HEK293 (cell line): ENCODE data around the gene PTPRJ.

ENCODE experiments used
- ATF2 ChIP-seq: fragments of 450-650 bp; formaldehyde crosslinking; IDR thresholded peaks from 2 replicates; pipeline ENCODE4 v1.5.1; 2016; ENCODE audit warnings: missing biosample characterization, missing genetic modification characterization, low read depth
- GLIS2 ChIP-seq: fragments of 450-650 bp; formaldehyde crosslinking; IDR thresholded peaks from 2 replicates; pipeline ENCODE4 v1.5.1; 2016; ENCODE audit warnings: missing biosample characterization, missing genetic modification characterization
- HOXD13 ChIP-seq: sonication (generic); formaldehyde crosslinking; IDR thresholded peaks from 2 replicates; pipeline ENCODE4 v1.8.0; 2022; ENCODE audit warnings: missing genetic modification reagents, borderline replicate concordance
- IKZF3 ChIP-seq: fragments of 450-650 bp; IDR thresholded peaks from 2 replicates; pipeline ENCODE4 v1.5.0; 2018; ENCODE audit warnings: missing biosample characterization, mild to moderate bottlenecking, missing genetic modification characterization, moderate library complexity
- OSR2 ChIP-seq: fragments of 450-650 bp; formaldehyde crosslinking; IDR thresholded peaks from 2 replicates; pipeline ENCODE4 v1.5.1; 2016; ENCODE audit warnings: missing biosample characterization, missing genetic modification characterization
- PRDM10 ChIP-seq: fragments of 450-650 bp; formaldehyde crosslinking; IDR thresholded peaks from 2 replicates; pipeline ENCODE4 v1.5.1; 2016; ENCODE audit warnings: missing biosample characterization, missing genetic modification characterization
- ZBTB7A ChIP-seq: fragments of 450-650 bp; formaldehyde crosslinking; IDR thresholded peaks from 2 replicates; pipeline ENCODE4 v1.5.1; 2016; ENCODE audit warnings: low read depth, missing biosample characterization, missing genetic modification characterization
- ZNF138 ChIP-seq: fragments of 450-650 bp; formaldehyde crosslinking; IDR thresholded peaks from 2 replicates; pipeline ENCODE4 v1.5.1; 2016; ENCODE audit warnings: missing biosample characterization, missing genetic modification characterization, borderline replicate concordance
- ZNF274 ChIP-seq, 2 experiments: fragments of 200-500 bp in 1 of 2; fragments of 450-650 bp in 1 of 2; sonication (Bioruptor generic) in 1 of 2; formaldehyde crosslinking in 1 of 2; IDR thresholded peaks; 2 replicates each; pipeline versions ENCODE4 v1.5.1 to v1.6.1; 2014 to 2016; ENCODE audit warnings: borderline replicate concordance in 1 of 2, inconsistent platforms in 1 of 2, low read length in 1 of 2, missing biosample characterization in 1 of 2, missing genetic modification characterization in 1 of 2
- ZNF341 ChIP-seq: fragments of 450-650 bp; formaldehyde crosslinking; IDR thresholded peaks from 2 replicates; pipeline ENCODE4; 2016; ENCODE audit warnings: low read depth, missing biosample characterization, missing genetic modification characterization
- ZNF362 ChIP-seq: fragments of 450-650 bp; formaldehyde crosslinking; IDR thresholded peaks from 2 replicates; pipeline ENCODE4 v1.5.1; 2016; ENCODE audit warnings: missing biosample characterization, missing genetic modification characterization
- ZNF391 ChIP-seq: fragments of 450-650 bp; formaldehyde crosslinking; IDR thresholded peaks from 2 replicates; pipeline ENCODE4 v1.5.1; 2016; ENCODE audit warnings: low read depth, missing biosample characterization, missing genetic modification characterization, borderline replicate concordance
- ZNF639 ChIP-seq: fragments of 450-650 bp; formaldehyde crosslinking; IDR thresholded peaks from 2 replicates; pipeline ENCODE4 v1.5.1; 2016; ENCODE audit warnings: missing biosample characterization, missing genetic modification characterization
- TF ChIP-seq, protein P1 (sequence below): fragments of 450-650 bp; formaldehyde crosslinking; IDR thresholded peaks from 2 replicates; pipeline ENCODE4 v1.5.1; 2016; ENCODE audit warnings: missing biosample characterization, missing genetic modification characterization
- TF ChIP-seq, protein P2 (sequence below): fragments of 450-650 bp; formaldehyde crosslinking; IDR thresholded peaks from 2 replicates; pipeline ENCODE4 v1.5.1; 2016; ENCODE audit warnings: missing biosample characterization, missing genetic modification characterization

PTPRJ gene

GRCh38 chr11:48093323-48093722, 113.0 kb downstream of the PTPRJ start (continued):
- TF ChIP-seq ZNF362 (peak; percentile 79; the same call in 1 of the 2 replicates), IKZF3 (peak; percentile 89), OSR2 (tag by site-specific recombination) (no peak; the same call in 1 of the 2 replicates), HOXD13 (CRISPR knock-in tag) (no peak), PRDM10 (no peak), ZBTB7A (tag by site-specific recombination) (no peak), ZNF639 (tag by site-specific recombination) (no peak), ZNF391 (tag by site-specific recombination) (peak; percentile 52; the same call in 1 of the 2 replicates), ZNF138 (tag by site-specific recombination) (no peak), ATF2 (tag by site-specific recombination) (no peak), ZNF274 (IDR thresholded peaks at IDR 0.05; ENCODE audit: low read length) (no peak), ZNF274 (tag by site-specific recombination; IDR thresholded peaks at IDR 0.05; ENCODE audit: borderline replicate concordance) (no peak), ZNF341 (tag by site-specific recombination) (no peak), GLIS2 (tag by site-specific recombination) (no peak)
- TF ChIP-seq, protein P1, sequence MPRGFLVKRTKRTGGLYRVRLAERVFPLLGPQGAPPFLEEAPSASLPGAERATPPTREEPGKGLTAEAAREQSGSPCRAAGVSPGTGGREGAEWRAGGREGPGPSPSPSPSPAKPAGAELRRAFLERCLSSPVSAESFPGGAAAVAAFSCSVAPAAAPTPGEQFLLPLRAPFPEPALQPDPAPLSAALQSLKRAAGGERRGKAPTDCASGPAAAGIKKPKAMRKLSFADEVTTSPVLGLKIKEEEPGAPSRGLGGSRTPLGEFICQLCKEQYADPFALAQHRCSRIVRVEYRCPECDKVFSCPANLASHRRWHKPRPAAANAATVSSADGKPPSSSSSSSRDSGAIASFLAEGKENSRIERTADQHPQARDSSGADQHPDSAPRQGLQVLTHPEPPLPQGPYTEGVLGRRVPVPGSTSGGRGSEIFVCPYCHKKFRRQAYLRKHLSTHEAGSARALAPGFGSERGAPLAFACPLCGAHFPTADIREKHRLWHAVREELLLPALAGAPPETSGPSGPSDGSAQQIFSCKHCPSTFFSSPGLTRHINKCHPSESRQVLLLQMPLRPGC (tag by site-specific recombination): peak; percentile 56; the same call in 1 of the 2 replicates
- TF ChIP-seq, protein P2, sequence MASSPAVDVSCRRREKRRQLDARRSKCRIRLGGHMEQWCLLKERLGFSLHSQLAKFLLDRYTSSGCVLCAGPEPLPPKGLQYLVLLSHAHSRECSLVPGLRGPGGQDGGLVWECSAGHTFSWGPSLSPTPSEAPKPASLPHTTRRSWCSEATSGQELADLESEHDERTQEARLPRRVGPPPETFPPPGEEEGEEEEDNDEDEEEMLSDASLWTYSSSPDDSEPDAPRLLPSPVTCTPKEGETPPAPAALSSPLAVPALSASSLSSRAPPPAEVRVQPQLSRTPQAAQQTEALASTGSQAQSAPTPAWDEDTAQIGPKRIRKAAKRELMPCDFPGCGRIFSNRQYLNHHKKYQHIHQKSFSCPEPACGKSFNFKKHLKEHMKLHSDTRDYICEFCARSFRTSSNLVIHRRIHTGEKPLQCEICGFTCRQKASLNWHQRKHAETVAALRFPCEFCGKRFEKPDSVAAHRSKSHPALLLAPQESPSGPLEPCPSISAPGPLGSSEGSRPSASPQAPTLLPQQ: no peak
